ENCODE measurements around the gene GOLGA6D. TPM values are rescaled to one million over a fixed set of nuclear protein-coding genes. Genes with fewer than 3 reads are reported as not detected.

The GOLGA6D gene
- total and polyA plus RNA-seq, 2 of the 4 experiments (the other 2 are of a cell fraction): not detected

DNA sequence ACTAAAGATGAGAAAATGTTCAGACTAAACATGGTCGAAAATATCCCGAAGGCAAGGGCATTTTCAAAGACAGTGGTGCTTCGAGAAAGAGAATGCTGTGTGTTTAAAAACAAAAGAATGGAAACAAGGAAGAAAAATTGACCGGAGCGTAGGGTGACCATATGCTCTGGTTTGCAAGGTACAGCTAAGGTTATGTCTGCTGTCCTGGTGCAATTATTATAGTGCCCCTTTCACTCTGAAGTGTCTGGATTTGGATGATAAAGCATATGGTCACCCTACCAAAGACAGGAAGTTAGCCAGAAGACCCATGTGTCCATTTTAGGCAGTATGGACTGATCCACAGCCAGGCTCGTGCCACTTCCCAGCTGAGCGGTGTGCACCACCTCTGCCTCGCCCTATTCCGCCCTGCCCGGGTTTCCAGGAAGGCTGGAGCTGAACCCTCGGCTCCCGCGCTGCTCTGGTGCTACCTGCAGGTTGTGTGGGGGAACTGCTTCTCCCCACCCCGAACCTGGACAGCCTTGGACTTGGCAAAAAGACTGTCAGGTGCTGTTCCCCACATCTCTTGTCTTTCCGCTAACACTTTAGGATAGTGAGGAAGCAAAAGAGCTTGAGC is 25.2 kb downstream of the GOLGA6D start:
- Histone ChIP-seq H3K18ac (ENCODE audit: low read depth, low read length) (no peak overlapping the region), H3K9me1 (ENCODE audit: insufficient read depth, low read length) (no peaks in the 10 kb centered on the region), H4K91ac (ENCODE audit: insufficient read depth, low read depth, low read length) (no peak overlapping the region), H2BK20ac (ENCODE audit: low read depth, low read length) (no peak overlapping the region), H4K8ac (ENCODE audit: low read depth in 2 of 2, low read length in 2 of 2) (no peak overlapping the region), H3K4me1 (ENCODE audit: control insufficient read depth, insufficient read depth, low read length) (no peaks in the 10 kb centered on the region), H3K36me3 (ENCODE audit: control insufficient read depth, insufficient read depth, low read length) (no peaks in the 10 kb centered on the region), H3K4ac (ENCODE audit: low read depth, low read length) (no peak overlapping the region), H3K79me1 (ENCODE audit: low read depth in 1 of 2, low read length in 2 of 2) (no peaks in the 10 kb centered on the region), H4K5ac (ENCODE audit: low read depth, low read length) (no peak overlapping the region), H3K14ac (replicated peaks; ENCODE audit: low read depth, low read length) (no peak overlapping the region), H3K56ac (ENCODE audit: extremely low read depth, insufficient read depth, low read length) (no peak overlapping the region), H2BK120ac (ENCODE audit: low read depth, low read length) (no peak overlapping the region), H3K9ac (ENCODE audit: low read depth, low read length) (no peak overlapping the region), H3K4me2 (ENCODE audit: low read depth, low read length) (no peak overlapping the region), H3K23ac (ENCODE audit: low read depth, low read length) (no peak overlapping the region), H3K27ac (ENCODE audit: insufficient read depth, low read length) (no peak overlapping the region), H2AK9ac (replicated peaks; ENCODE audit: low read depth, low read length, poor library complexity) (no peak overlapping the region), H3K9me3 (ENCODE audit: control insufficient read depth, insufficient read depth, low read length) (no peaks in the 10 kb centered on the region), H4K20me1 (ENCODE audit: insufficient read depth, low read length) (no peaks in the 10 kb centered on the region), H2AFZ (replicated peaks; ENCODE audit: low read length, poor library complexity) (peak overlapping the region; percentile 14), H3K4me3 (ENCODE audit: insufficient read depth, low read depth, low read length) (no peak overlapping the region), H2AK5ac (ENCODE audit: low read depth, low read length) (no peak overlapping the region), H2BK5ac (ENCODE audit: low read depth, low read length, poor library complexity, severe bottlenecking) (no peak overlapping the region), H2BK15ac (ENCODE audit: low read depth, low read length) (no peak overlapping the region), H3K27me3 (ENCODE audit: control insufficient read depth, insufficient read depth, low read length) (peaks cover 49% of the 10 kb centered on the region)
- in situ Hi-C loops (cut with MboI; ENCODE audit: low sequenced_read_pairs) (no loop called here), dilution Hi-C loops (cut with HindIII; ENCODE audit: low sequenced_read_pairs, unreplicated experiment) (no loop called here), intact Hi-C loops (cut with micrococcal nuclease) (loop anchor here (10.0 kb wide), 2 partner anchors 63 to 283 kb away; partner anchors contain the start of gene PPCDC)
- 15% methylated on average over 10 of the region's 15 CpGs; no CpG with 5 or more reads in 1 of the 2 experiments for WGBS, 2 experiments (ENCODE audit: extremely low coverage in 2 of 2, insufficient read length in 1 of 2)
- DNase-seq (no peak), ATAC-seq (ENCODE audit: low read depth) (peak; percentile 63)
- ChIA-PET POLR2A (ENCODE audit: unreplicated experiment) (no interaction called here), CTCF (no interaction called here)
- TF ChIP-seq SMC3 (IDR thresholded peaks at IDR 0.05; ENCODE audit: low read depth, low read length): no peak
- no peak for TF ChIP-seq CHD1 (IDR thresholded peaks at IDR 0.05; ENCODE audit: low read depth, low read length)
- TF ChIP-seq RFX5 (IDR thresholded peaks at IDR 0.05; ENCODE audit: low read depth, low read length): no peak
- no peak for TF ChIP-seq MAFK (IDR thresholded peaks at IDR 0.05; ENCODE audit: low read depth, low read length)
- peak; percentile 42 for TF ChIP-seq RAD21 (IDR thresholded peaks at IDR 0.05; ENCODE audit: low read length)
- no peak for TF ChIP-seq NFE2L2 (IDR thresholded peaks at IDR 0.05; ENCODE audit: low read depth, low read length)
- TF ChIP-seq POLR2A (IDR thresholded peaks at IDR 0.05; ENCODE audit: low read depth, low read length): no peak
- TF ChIP-seq CEBPB (IDR thresholded peaks at IDR 0.05; ENCODE audit: low read depth, low read length): no peak
- TF ChIP-seq, protein P1, sequence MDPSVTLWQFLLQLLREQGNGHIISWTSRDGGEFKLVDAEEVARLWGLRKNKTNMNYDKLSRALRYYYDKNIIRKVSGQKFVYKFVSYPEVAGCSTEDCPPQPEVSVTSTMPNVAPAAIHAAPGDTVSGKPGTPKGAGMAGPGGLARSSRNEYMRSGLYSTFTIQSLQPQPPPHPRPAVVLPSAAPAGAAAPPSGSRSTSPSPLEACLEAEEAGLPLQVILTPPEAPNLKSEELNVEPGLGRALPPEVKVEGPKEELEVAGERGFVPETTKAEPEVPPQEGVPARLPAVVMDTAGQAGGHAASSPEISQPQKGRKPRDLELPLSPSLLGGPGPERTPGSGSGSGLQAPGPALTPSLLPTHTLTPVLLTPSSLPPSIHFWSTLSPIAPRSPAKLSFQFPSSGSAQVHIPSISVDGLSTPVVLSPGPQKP (IDR thresholded peaks at IDR 0.05; ENCODE audit: borderline replicate concordance, low read depth, low read length): no peak
- TF ChIP-seq FOS (IDR thresholded peaks at IDR 0.05; ENCODE audit: low read depth, low read length): no peak
- TF ChIP-seq RCOR1 (IDR thresholded peaks at IDR 0.05; ENCODE audit: insufficient replicate concordance, low read length): no peak
- TF ChIP-seq, protein P2, sequence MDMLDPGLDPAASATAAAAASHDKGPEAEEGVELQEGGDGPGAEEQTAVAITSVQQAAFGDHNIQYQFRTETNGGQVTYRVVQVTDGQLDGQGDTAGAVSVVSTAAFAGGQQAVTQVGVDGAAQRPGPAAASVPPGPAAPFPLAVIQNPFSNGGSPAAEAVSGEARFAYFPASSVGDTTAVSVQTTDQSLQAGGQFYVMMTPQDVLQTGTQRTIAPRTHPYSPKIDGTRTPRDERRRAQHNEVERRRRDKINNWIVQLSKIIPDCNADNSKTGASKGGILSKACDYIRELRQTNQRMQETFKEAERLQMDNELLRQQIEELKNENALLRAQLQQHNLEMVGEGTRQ (IDR thresholded peaks at IDR 0.05; ENCODE audit: low read depth, low read length): no peak
- no peak for TF ChIP-seq BHLHE40 (IDR thresholded peaks at IDR 0.05; ENCODE audit: low read depth, low read length)
- no peak for TF ChIP-seq MAZ (IDR thresholded peaks at IDR 0.05; ENCODE audit: borderline replicate concordance, low read depth, low read length)
- TF ChIP-seq MXI1 (IDR thresholded peaks at IDR 0.05; ENCODE audit: borderline replicate concordance, low read depth, low read length): no peak
- TF ChIP-seq, protein P3, sequence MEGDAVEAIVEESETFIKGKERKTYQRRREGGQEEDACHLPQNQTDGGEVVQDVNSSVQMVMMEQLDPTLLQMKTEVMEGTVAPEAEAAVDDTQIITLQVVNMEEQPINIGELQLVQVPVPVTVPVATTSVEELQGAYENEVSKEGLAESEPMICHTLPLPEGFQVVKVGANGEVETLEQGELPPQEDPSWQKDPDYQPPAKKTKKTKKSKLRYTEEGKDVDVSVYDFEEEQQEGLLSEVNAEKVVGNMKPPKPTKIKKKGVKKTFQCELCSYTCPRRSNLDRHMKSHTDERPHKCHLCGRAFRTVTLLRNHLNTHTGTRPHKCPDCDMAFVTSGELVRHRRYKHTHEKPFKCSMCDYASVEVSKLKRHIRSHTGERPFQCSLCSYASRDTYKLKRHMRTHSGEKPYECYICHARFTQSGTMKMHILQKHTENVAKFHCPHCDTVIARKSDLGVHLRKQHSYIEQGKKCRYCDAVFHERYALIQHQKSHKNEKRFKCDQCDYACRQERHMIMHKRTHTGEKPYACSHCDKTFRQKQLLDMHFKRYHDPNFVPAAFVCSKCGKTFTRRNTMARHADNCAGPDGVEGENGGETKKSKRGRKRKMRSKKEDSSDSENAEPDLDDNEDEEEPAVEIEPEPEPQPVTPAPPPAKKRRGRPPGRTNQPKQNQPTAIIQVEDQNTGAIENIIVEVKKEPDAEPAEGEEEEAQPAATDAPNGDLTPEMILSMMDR (conservative IDR thresholded peaks at IDR 0.05; ENCODE audit: low read depth, low read length): 0 out of 2 replicates have a peak, but pooled peaks have one; percentile 20
- no TSS peak for BruUV-seq (replicated peaks)
